WERI-Rb-1 (cell line): ENCODE measurements around the gene SMARCD1.
A peak's percentile ranks its signal among the peaks of the same experiment; 100 is the strongest.

ENCODE experiments used
- DNase-seq: peaks from one replicate; pipeline ENCODE4 v3.0.0-alpha.2; 2020
- H3K27ac ChIP-seq: fragments of 250-450 bp; sonication (Bioruptor Pico); 2 replicates; pipeline ENCODE4 v1.5.1; 2020; ENCODE audit warnings: mild to moderate bottlenecking, moderate library complexity
- H3K27me3 ChIP-seq: fragments of 250-450 bp; sonication (Bioruptor Pico); 2 replicates; pipeline ENCODE4 v1.5.1; 2021; ENCODE audit warnings: mild to moderate bottlenecking, low read depth, moderate library complexity; ENCODE audit not compliant: insufficient read depth, severe bottlenecking
- H3K36me3 ChIP-seq: fragments of 250-450 bp; sonication (Bioruptor Pico); 2 replicates; pipeline ENCODE4 v1.5.1; 2020; ENCODE audit warnings: mild to moderate bottlenecking, moderate library complexity
- H3K4me3 ChIP-seq: 2 replicates; pipeline ENCODE4 v1.5.1; 2011; ENCODE audit warnings: low read depth, mild to moderate bottlenecking, control low read depth, low read length
- H3K9me3 ChIP-seq: fragments of 250-450 bp; sonication (Bioruptor Pico); 2 replicates; pipeline ENCODE4 v1.5.1; 2021; ENCODE audit warnings: mild to moderate bottlenecking, moderate library complexity; ENCODE audit not compliant: severe bottlenecking
- CTCF ChIP-seq: IDR thresholded peaks from 2 replicates; pipeline ENCODE4 v1.5.1; 2011; ENCODE audit warnings: low read depth, mild to moderate bottlenecking, control low read depth, inconsistent platforms, low read length

SMARCD1 gene

DNA sequence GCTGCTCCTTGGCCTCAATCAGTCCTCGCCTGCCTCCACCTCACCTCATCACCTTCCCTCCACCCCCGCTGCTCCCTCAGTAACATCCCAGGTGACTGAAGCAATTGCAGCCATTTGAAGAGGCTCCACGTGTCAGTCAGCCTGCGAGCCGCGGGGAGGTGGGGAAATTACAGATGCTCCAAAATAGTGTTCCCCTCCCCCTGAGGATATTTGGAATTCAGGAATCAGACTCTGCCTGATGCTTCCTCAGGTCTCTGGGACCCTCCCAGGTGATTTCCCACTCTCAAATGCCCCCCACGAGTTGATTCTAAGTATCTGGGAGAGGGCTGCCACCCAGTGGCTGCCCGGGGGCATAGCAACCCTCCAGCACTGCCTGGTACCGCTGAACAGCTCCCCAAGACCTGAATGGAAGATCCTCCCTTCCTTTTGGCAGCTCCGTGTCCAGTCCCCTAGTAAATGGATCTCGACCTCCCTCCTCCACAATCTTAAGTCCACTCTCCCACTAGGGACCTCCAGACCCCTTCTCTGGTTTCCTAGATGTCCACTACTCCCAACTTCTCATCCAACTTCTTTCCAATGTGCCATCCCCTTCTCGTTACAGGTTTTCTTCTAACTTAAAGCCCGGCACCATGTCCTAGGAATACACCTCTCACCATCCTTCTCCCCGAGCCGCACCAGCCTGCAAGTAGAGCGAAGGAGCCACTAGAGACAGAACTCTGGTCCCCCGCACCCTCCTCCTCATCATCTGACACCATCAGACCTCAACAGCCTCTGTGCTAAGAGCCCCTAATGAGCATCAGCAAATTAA lies 29.1 kb upstream of the SMARCD1 start:
- TF ChIP-seq CTCF, result peak; percentile 90
- Histone ChIP-seq H3K27ac (no peak overlapping the region), H3K4me3 (peak overlapping the region; percentile 9; the same call in 1 of the 2 replicates), H3K27me3 (no peaks in the 10 kb centered on the region), H3K36me3 (peaks cover 9% of the 10 kb centered on the region), H3K9me3 (no peaks in the 10 kb centered on the region)
- DNase-seq, result peak; percentile 68

DNA sequence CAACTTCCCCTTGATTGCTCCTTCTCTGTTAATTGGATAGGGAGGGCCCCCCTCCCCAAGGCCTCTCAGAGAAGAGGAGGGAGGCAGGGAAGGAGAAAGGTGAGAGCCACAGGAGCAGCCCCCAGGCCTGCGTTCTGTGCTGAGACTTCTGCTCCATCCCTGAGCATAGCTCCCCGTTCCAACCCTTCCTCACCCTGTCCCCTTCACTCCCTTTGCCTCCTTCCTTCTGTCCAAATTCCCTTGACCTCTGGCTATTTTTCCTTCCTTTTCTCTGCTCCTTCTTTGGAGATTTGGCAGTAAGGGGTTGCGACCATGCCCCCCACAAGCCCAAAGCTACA lies 28.5 kb upstream of the SMARCD1 start:
- DNase-seq, result no peak
- Histone ChIP-seq H3K9me3 (no peaks in the 10 kb centered on the region), H3K36me3 (peaks cover 15% of the 10 kb centered on the region), H3K4me3 (peak overlapping the region; percentile 69), H3K27me3 (no peaks in the 10 kb centered on the region), H3K27ac (no peak overlapping the region)
- no peak for TF ChIP-seq CTCF

DNA sequence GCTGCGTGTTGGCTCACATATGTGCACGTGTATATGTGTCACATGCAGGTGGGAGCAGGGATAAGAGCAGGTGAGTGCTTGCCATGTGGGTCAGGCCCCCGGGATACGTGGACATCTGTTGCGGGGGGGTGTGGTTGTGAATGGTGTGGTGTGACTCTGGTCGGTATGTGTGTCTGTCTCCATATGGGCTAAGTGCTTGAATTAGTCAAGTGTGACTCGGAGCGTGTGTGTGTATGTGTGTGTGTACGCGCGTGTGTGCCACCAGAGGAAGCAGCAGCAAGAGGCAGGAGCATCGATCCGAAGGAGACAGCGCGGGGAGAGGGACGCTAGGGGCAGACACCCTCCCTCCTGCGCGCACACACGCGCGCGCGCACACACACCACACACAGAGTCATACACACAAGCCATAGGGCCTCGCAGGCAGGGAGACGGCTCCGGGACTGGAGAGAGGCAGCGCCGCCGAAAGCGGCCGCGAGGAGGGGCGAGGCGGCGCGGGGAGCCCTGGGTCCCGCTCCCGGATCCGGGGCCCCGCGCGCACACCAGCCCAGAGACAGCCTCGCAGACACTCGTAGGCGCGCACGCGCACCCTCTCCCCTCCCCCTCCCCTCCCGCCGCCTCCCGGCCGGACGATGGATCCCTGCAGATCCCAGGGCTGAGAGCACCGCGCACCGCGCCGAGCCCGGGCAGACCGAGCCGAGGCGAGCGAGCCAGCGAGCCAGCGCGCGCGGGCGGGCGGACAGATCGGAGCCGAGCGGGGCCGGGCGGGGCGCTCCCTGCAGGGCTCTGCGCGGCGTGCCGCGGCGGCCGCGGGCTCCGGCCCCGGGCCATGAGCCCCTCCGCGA lies 27.9 kb upstream of the SMARCD1 start, which contains the start of gene ASIC1:
Gene ASIC1 (plus strand): TSS at position 597 of the 842 bp plus-strand sequence. CDS start 1,171 bp downstream, outside the sequence.
- TF ChIP-seq CTCF, result no peak
- Histone ChIP-seq H3K27ac (peak within 1 kb of the TSS; percentile 64), H3K4me3 (peak within 1 kb of the TSS; percentile 69), H3K9me3 (no peaks in the 10 kb centered on the region), H3K36me3 (peaks cover 15% of the 10 kb centered on the region), H3K27me3 (no peaks in the 10 kb centered on the region)
- peak; percentile 87 for DNase-seq

DNA sequence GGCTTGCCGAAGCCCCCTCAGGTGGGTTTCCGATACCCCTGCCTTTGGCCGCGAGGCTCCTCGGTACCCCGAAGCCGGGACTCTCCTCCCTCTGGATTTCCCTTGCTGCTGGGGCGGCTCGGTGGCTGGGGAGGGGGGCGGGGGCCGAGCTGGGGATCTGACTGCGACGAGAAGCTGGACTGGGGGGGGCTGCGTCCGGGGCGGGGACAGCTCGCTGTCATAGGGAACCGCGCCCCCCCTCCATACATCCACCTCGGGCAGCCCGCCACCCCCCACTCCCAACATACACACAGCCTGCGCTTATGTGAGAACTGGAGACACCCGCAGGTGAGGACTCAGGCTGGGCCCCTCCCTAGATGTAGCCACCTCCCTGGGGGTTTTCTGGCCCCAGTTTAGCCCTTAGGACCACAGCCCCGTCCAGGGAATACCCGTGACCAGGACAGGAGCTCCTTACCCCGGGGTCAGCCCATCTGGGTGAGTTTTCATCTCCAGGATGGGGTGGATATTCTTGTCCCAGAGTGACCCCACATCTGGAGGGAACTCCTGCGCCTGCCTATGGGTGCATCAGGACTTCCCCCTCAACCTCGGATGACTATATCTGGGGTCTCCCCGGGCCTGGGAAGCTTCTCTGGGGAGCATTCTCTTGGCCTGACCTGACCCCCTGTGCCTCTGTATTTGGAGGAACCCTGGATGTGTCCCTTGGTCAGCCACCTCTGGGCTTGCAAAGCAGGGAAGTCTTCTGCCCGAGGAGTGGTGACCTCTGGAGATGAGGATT lies 27.1 kb upstream of the SMARCD1 start:
- no peak for DNase-seq
- TF ChIP-seq CTCF, result no peak
- Histone ChIP-seq H3K27me3 (no peaks in the 10 kb centered on the region), H3K9me3 (no peaks in the 10 kb centered on the region), H3K27ac (peak overlapping the region; percentile 64; the same call in 1 of the 2 replicates), H3K4me3 (peak overlapping the region; percentile 69), H3K36me3 (peaks cover 15% of the 10 kb centered on the region)

DNA sequence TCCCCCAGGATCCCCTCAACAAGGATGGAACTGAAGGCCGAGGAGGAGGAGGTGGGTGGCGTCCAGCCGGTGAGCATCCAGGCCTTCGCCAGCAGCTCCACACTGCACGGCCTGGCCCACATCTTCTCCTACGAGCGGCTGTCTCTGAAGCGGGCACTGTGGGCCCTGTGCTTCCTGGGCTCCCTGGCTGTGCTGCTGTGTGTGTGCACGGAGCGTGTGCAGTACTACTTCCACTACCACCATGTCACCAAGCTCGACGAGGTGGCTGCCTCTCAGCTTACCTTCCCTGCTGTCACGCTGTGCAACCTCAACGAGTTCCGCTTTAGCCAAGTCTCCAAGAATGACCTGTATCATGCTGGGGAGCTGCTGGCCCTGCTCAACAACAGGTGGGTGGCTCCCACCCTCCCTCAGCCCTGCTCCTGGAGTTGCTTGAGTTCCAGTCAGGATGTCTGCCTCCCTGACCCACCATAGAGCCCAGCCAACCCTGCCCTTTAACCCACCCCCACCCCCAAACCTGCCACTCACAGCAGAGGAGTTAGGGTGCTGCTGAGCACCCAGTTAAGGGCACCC lies 26.3 kb upstream of the SMARCD1 start:
- Histone ChIP-seq H3K4me3 (no peak overlapping the region), H3K36me3 (peaks cover 15% of the 10 kb centered on the region), H3K27me3 (no peaks in the 10 kb centered on the region), H3K27ac (no peak overlapping the region), H3K9me3 (no peaks in the 10 kb centered on the region)
- no peak for TF ChIP-seq CTCF
- DNase-seq, result no peak
